Activated T-cell treated with anti-CD3 and anti-CD28 coated beads, Interleukin-2, amount 50 U/mL, for 48 hours (primary cell): ENCODE data around the gene SLC44A5.
"Not testable (repeated sequence)": the region's sequence is repeated elsewhere in the genome, so short reads cannot be mapped to it uniquely, and the experiment has no call there.

Experiments used
- DNase-seq, 2 experiments: peaks; one replicate each; pipeline ENCODE4 v3.0.0-alpha.2; 2020

SLC44A5 gene

GRCh38 chr1:75611014-75611413 lies at the start of gene SLC44A5:
TSS of gene SLC44A5 (minus strand) at chr1:75611114. CDS start at chr1:75541447, 69,667 bp downstream.
- no peak for DNase-seq

DNA sequence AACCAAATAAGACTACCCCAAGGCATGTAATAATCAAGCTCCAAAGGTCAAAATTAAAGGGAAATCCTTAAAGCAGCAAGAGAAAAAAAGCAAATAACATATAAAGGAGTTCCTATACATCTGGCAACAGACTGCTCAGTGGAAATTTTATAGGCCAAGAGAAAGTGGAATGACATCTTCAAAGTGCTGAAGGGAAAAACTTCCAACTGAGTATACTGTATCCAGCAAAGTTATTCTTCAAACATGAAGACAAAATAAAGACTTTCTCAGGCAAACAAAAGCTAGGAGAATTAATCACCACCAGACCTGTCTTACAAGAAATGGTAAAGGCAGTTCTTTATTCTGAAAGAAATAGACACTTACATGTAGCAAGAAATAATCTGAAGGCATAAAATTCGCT lies 45.0 kb upstream of the SLC44A5 start:
- DNase-seq = no peak

- DNase-seq = not testable (repeated sequence)
Observed at GRCh38 chr1:75647183-75647582, 36.3 kb upstream of the SLC44A5 start.

DNA sequence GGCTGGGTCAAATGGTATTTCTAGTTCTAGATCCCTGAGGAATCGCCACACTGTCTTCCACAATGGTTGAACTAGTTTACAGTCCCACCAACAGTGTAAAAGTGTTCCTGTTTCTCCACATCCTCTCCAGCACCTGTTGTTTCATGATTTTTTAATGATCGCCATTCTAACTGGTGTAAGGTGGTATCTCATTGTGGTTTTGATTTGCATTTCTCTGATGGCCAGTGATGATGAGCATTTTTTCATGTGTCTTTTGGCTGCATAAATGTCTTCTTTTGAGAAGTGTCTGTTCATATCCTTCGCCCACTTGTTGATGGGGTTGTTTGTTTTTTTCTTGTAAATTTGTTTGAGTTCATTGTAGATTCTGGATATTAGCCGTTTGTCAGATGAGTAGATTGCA lies 34.2 kb upstream of the SLC44A5 start:
- not testable (repeated sequence) for DNase-seq

DNA sequence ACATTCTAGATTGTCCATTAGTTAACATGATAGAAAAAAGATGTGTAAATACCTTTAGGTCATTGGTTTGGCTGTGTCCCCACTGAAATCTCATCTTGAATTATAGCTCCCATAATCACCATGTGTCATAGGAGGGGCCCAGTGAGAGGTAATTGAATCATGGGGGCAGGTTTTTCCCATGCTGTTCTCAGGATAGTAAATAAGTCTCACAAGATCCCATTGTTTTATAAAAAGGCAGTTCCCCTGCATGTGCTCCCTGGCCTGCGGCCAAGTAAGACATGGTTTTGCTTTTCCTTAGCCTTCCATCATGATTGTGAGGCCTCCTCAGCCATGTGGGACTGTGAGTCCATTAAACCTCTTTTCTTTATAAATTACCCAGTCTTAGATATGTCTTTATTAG lies 32.5 kb upstream of the SLC44A5 start:
- no peak for DNase-seq

DNA sequence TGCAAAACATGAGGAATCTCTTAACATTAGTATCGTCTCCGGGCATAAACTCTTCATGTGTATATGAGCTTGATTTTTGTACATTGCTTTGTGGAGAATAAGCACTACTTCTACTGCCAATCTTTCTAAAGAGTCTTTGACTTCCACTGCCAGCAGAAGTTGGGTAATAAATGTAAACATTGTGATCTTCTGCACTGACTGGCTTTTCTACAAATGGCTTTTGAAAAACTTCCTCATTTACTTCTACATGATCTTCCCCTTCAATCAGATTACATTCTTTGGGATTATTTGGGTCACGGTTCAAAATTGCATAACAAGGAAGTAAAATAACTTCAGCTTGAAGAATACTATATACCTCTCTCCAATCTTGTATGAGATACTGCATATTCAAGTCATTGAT lies 30.4 kb upstream of the SLC44A5 start:
- no peak for DNase-seq

DNA sequence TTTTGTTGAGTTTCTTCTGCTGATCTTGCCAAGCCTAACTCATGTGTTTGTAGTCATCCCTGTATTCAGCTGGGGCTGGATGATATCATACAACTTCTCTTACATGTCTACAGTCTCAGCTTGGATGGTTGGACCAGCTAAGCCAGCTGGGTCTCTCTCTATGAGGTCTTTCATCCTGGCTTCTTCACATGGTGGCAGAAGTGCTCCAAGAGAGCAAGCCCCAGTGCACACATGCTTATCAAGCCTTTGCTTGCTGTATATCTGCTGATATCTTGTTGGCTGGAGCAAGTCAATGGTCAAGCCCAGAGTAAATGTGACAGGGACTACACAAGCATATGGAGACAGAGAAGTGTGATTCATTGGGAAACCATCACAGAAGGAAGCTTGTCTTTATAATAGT lies 29.2 kb upstream of the SLC44A5 start:
- DNase-seq = no peak

GRCh38 chr1:75632350-75632949 lies 21.5 kb upstream of the SLC44A5 start:
- DNase-seq = no peak

- DNase-seq = no peak
Observed at GRCh38 chr1:75630998-75631397, 20.1 kb upstream of the SLC44A5 start.

- DNase-seq = no peak
Observed at GRCh38 chr1:75630004-75630594, 19.2 kb upstream of the SLC44A5 start.

DNA sequence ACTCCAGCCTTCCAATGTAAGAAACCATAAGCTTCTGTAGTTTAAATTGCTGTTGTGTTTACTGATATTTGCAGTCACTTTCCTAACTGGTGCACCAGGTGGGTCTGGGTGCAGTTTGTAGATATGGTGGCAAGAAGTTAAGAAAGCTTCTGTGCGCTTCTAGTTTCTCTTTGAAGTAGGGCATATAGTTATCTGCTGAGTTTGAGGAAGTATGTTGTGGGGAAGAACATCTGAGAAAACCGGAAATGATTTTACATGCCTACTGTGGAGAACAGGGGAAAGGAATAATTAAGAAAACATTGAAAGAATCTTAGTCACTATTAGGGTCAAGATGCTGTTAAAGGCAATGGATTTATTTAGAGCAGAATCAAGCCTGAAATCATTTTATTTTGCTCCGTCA lies 14.9 kb upstream of the SLC44A5 start:
- DNase-seq = no peak

- DNase-seq = no peak
Observed at GRCh38 chr1:75618382-75618781, 7.5 kb upstream of the SLC44A5 start.

- DNase-seq = no peak
Observed at GRCh38 chr1:75616436-75617433, 5.8 kb upstream of the SLC44A5 start.

DNA sequence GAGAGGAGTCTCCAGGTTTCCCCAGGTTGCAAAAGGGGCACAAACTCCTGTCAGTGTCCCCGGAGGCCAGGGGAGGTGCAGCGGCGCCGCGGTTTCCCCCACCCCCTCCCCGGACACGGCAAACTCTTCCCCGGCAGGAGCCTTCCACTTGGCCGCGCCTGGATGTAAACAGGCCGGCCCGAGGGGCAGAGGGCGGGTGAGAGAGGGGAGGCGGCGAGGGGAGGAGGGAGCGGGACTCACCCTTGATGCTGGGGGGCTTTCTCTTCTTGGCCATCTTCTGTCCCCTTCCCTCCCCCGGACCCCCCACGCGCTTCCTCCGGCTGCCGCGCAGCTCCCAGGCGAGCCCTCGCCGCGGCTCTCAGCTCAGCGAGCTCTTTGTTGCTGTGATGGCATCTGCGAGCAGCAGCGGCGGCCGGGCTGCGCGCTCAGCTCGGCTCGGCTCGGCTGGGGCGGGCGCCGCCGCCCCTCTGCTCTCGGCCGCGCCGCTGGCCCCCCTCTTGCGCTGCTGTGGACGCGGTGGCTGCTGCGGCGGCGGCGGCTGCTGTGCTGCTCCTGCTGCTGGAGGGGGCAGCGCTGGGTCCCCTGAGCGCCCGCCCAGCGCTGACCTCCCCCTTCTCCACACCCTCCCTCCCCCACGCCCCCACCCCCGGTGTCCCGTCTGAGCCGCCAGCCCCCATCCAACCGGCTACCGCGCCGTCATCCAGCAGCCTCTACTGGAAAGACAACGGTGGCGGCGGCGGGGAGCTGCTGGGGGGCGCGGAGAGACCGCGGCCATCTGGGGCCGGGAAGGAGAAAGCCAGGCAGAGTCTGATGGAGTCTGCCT lies 4.9 kb upstream of the SLC44A5 start:
- peak; percentile 27 to 35 for DNase-seq

DNA sequence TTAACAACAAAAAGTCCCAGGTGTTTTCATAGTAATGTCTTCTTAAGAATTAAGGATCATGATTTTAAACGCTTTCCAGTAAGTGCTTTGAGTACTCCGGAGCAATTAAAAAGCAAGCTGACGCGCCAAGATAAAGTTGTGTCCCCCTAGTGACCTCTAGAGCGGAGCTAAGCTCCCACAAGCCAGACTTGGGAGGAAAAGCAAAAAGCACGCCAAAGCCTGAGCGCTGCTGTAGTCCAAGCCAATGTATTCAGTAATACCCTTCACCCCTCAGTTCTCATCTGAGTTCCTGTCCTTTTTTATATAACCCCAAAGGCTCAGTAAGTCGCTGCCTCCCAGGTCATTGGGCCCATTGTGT lies 3.5 kb upstream of the SLC44A5 start:
- no peak for DNase-seq

DNA sequence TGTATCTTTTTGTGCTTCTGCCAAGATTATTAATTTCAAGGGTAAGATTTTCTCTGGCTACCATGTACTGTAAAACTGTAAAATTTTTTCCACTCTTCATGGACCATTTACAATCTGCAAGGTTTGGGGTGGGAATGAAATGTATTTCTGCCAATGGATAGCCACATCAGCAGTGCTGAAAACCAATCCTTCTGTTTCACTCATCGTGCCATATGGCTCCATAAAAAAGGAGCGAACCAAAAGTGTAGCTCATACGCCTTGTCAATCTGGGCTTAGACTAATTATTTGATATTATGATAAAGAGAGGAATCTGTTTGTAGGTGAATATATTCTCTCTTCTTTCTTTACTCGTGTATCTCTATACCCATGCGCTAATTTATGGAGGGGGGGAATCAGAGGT lies 3.0 kb upstream of the SLC44A5 start:
- no peak for DNase-seq

DNA sequence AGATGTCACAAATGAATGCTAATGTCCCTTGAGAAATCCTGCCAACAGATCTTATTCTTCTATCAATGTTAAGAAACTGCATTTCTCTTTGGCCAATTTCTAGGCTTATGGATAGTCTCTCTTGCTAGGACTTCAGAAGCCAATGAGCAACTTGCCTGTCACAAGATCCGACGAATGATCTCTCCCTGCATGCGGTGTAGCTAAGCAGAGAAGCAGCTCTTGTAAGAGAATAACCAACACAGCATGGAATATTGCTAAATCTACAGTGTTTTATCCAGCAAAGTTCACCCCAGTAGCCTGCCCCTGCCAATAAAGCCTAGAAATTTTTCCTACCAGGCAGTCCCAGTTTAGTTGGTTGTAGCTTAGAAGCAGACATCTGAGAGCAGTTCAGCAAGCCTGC lies 2.1 kb upstream of the SLC44A5 start:
- DNase-seq = no peak

- DNase-seq = no peak
Observed at GRCh38 chr1:75602486-75602885, 8.4 kb downstream of the SLC44A5 start.

- DNase-seq = no peak
Observed at GRCh38 chr1:75600781-75601180, 10.1 kb downstream of the SLC44A5 start.

DNA sequence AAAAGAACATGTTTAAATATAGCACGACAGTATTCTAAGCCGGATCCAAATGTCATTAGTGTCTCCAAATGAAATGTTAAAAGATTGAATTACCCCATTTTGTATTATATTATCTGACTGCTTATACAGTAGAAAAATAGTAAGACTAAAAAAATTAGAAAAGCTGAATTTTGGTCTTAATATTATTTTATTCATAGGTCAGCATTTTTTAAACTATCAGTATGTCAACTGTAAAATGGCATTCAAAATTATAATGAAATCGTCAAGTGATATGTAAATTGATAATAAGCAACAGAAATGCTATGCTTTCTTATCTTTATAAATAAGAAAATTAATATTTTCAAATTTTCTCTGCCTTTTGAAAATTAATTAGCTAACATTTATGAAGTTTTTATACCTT lies 16.6 kb downstream of the SLC44A5 start:
- DNase-seq = no peak

DNA sequence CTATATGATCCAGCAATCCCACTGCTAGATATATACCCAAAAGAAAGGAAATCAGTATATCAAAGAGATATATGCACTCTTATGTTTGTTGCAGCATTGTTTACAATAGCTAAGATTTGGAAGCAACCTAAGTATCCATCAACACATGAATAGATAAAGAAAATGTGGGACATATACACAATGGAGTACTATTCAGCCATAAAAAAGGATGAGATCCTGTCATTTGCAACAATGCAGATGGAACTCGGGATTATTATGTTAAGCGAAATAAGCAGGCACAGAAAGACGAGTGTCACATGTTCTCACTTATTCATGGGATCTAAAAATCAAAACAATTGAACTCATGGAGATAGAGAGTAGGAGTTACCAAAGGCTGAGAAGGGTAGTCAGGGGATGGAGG lies 17.5 kb downstream of the SLC44A5 start:
- DNase-seq = not testable (repeated sequence)

DNA sequence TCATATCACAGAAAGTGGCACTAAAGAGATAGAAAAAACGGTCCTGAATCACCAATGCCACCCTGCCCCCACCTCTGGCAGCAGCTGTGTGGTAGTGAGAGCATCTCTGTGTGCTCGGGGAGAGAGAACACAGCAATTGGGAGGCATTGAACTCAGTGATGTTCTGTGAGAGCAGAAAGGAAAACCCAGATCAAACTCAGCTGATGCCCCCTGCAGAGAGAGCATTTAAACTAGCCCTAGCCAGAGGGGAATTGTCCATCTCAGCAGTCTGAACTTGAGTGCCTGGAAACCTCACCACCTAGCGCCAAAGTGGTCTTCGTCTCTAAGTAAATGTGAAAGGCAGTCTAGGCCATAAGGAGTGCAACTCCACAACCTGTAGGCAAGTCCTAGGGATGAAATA lies 21.3 kb downstream of the SLC44A5 start:
- DNase-seq = no peak
